Hematopoietic multipotent progenitor cell treated with erythropoietin and hydrocortisone succinate and interleukin-3 and kit ligand, for 15 days (in vitro differentiated cells): ENCODE measurements around the gene CD160.
"Not testable (repeated sequence)": the region's sequence is repeated elsewhere in the genome, so short reads cannot be mapped to it uniquely, and the experiment has no call there.

Source experiments
- DNase-seq: peaks from one replicate; pipeline ENCODE4 v3.0.0-alpha.2; 2015; ENCODE audit warnings: low spot score

Gene CD160

DNA sequence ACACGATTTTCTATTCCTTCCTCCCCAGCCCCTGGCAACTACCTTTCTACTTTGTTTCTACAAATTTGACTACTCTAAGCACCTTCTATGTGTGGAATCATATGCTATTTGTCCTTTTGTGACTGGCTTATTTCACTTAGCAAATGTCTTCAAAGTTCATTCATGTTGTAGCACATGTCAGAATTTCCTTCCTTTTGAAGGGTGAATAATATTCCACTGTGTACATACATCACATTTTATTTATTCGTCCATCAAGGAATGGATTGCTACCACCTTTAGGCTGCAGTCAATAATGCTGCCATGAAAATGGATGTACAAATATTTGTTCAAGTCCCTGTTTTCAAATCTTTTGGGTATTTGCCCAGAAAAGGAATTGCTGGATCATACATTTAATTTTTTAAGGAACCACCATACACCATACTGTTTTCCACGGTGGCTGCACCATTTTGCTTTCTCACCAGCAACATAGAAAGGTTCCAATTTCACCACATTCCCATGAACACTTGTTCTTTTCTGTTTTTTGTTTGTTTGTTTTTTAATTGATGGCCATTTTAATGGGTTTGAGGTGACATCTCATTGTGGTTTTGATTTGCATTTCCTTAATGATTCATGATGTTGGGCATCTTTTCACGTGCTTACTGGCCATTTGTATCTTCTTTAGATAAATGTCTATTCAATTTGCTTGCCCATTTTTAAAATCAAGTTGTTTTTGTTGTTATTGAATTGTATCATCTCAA lies 8.8 kb upstream of the CD160 start:
- no peak for DNase-seq

GRCh38 chr1:145711213-145711651 lies 8.1 kb upstream of the CD160 start:
- no peak for DNase-seq

DNA sequence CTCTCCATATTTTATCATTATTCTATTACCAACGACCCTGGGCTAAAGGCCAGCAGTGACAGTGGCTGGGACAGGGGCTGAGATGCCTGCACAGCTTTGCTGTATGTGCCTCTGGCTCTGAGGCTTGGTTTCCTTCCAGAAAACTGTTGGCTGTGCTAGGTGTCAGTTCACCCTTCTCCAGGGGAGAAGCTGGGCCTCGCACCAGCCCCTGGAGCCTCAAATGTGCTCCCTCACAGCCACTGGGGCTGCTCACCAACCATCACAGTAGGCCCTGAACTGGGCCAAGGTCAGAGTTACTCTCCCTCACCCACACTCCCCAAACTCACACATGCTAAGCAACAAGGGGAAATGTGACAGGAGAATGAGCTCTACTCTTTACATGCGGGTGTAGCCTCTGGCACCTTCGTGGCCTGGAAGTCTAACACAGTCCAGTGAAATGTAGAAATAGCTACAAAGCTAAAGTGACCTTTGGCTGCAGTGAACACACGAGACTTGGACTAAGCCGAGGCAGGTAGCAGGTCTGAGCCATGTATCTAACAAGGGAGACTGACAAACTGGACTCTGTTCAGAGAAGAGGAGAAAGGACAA lies 4.7 kb upstream of the CD160 start:
- DNase-seq: no peak

DNA sequence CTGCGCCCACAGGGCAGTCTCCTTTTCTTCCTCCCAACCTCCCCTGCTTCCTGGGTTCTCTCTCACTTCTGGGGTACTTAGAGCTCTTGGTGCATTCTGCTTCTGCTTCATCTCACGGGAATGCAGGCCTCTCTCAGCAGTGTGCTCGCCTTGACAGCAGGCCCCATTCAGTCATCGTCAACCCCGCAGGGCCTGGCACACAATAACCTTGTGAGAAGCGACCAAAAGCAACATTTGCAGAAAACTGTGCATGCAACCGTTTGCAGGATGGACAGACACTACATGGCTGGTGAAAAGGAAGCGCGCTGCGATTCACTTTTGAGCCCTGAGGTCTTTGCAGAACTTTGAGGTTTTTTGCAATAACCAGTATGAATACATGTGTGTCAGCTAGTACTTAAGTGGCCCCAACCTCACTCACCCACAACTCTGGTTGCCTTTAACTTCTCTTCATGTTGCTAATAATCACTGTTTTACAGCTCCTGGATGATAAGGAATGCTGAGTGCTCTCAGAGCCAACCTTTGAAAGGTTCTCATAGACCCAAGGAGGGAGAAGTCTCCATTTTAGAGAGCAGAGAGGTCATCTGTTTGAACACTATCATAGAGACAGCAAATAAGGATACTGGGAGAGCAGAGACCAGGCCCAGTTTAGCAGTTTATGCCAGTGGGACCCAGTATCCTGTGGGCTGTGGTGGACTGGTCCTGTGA lies 2.5 kb upstream of the CD160 start:
- no peak for DNase-seq

DNA sequence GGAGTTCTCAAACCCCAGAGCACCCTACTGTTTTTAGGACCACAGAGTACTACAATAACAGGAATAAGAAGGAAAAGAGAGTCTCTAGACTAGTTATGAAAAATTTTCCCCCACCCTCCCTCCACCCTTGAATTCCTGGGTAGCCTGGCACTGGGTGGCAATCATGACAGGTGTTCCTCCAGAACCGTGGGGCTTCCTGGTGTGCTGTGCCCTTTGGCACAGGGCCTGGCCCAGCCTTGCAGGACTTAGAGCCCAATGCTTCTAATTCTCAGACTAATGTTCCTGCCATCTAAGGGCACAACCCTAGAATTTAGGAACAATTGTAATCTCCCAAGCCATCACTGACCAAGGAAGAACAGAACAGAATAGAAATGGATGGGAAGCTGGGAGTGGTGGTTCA lies 1.5 kb upstream of the CD160 start:
- no peak for DNase-seq

- DNase-seq: not testable (repeated sequence)
These were observed 834 bp upstream of the CD160 start for GRCh38 chr1:145718465-145718864.

DNA sequence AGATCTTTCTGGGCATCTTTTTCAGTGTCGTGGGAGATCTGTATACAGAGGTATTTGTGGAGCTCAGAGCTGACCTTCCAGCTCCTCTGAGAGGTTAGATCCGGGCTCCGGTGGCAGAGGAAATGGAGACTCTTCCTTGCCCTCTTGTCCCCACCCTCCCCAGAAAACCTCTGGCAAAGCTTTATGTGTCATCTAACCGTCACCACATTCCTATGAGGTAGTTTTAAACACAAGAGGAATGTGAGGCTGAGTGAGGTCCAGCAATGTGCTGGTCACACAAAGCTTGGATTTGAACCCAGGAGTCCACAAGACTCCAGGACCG lies 1.2 kb downstream of the CD160 start:
- no peak for DNase-seq

GRCh38 chr1:145720878-145721671 lies 1.8 kb downstream of the CD160 start:
- peak; percentile 67 for DNase-seq

DNA sequence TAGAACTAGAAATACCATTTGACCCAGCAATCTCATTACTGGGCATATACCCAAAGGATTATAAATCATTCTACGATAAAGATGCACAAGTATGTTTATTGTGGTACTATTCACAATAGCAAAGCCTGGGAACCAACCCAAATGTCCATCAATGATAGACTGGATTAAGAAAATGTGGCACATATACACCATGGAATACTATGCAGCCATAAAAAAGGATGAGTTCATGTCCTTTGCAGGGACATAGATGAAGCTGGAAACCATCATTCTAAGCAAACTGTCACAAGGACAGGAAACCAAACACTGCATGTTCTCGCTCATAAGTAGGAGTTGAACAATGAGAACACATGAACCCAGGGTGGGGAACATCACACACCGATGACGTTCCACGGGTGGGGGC lies 6.9 kb downstream of the CD160 start:
- DNase-seq: not testable (repeated sequence)

GRCh38 chr1:145729196-145729595 lies 9.9 kb downstream of the CD160 start:
- no peak for DNase-seq

GRCh38 chr1:145729666-145730436 lies 10.6 kb downstream of the CD160 start:
- no peak for DNase-seq

DNA sequence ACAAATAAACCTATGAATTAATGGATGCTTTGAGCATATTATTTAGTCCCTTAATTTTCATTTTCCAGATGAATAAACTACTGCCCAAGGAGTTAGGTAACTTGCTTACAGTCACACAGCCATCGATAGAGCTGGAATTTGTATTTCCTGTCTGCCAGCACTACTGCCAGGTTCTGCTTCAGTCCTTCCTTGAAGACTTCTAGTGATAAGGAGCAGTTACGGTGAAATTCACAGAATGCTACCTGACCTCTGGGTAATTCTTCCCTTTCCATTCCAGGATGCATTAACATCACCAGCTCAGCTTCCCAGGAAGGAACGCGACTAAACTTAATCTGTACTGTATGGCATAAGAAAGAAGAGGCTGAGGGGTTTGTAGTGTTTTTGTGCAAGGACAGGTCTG lies 11.2 kb downstream of the CD160 start:
- no peak for DNase-seq

- DNase-seq: no peak
These were observed 11.6 kb downstream of the CD160 start for GRCh38 chr1:145730900-145731299.

DNA sequence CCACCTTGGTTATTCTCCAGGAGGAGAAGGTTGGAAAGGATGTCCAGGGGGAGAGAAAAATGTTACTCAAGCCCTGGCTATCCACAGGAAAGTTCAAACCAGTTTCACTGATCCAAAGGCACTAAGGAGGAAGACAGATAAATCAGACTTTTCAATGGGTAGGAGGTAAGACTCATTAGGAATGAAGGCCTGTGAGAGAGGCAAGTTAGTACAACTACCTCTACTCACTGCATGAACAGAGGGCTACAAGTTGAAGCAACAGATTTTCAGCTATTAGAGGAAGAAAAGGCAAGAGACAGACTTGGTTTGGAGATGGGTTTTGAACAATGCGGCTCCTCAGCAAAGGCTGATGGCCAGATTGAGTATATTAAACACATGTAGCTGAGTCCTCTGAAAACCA lies 16.9 kb downstream of the CD160 start:
- no peak for DNase-seq

DNA sequence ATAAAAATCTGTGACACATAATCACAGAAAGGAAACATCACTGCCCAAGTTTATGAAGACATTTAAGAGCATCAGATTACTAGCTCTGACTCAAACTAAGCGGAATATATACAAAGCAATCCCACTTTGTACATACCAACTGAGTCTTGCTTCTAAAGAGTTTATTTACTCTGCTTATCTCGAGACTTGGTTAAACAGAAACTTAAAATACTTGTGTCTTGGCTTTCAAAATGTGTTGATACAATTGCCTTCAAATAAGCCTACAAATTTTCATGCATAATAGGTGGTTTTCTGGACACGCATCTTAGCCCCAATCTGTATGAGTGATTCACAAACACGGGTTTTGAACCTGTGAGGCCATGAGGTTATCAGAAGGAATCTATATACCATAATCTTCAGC lies 21.0 kb downstream of the CD160 start:
- DNase-seq: no peak

DNA sequence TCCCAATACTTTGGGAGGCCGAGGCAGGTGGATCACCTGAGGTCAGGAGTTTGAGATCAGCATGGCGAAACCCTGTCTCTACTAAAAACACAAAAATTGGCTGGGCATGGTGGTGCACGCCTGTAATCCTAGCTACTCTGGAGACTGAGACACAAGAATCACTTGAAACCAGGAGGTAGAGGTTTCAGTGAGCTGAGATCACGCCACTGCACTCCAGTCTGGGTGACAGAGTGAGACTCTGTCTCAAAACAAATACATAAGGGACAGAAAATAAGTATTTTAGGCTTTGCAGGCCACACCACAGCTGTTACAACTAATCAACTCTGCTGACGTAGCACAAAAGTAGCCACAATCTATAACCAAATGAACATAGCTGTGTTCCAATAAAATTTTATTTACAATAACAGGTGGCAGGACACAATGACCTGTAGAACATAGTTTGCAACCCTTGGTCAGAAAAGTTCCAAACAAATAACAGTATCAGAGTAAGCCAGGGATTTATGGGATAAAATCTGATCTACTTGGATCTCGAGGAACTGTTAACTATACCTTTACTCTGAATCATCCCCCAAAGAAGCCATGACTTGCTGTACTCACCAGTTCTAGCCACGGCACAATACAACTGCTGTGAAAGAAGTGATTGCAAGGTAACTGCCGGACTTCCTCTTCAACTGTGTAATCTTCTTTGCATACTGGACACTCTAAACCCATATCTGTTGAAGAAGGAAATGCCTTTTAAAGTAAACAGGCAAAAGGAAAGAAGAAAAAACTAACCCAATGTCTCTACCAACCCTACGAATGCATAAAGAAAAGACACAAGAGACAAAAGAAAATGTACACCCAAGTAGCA lies 28.3 kb downstream of the CD160 start:
- DNase-seq: no peak

- DNase-seq: no peak
These were observed 31.1 kb downstream of the CD160 start for GRCh38 chr1:145750426-145750825.

GRCh38 chr1:145751491-145752037 lies 32.3 kb downstream of the CD160 start:
- no peak for DNase-seq

DNA sequence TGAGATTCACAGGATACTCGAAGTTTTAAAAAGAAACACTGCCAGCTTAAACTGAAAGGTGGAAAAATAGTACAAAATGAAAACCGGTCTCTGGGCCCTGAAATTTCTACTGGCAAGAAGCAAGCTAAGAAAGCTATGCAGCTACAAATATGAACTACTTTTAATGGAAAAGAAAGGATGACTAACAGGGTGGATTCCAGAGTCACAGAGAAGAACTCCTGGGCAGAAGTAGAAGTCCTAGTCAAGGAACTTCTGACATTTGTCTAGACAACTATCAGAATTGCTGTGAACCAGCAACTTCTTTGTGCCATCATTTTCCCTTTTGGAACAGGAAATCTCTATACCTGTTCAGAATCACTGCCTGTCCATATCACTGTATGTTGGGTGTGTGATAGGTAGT lies 38.1 kb downstream of the CD160 start:
- DNase-seq: no peak

- no peak for DNase-seq
These were observed 38.8 kb downstream of the CD160 start for GRCh38 chr1:145758116-145758515.

DNA sequence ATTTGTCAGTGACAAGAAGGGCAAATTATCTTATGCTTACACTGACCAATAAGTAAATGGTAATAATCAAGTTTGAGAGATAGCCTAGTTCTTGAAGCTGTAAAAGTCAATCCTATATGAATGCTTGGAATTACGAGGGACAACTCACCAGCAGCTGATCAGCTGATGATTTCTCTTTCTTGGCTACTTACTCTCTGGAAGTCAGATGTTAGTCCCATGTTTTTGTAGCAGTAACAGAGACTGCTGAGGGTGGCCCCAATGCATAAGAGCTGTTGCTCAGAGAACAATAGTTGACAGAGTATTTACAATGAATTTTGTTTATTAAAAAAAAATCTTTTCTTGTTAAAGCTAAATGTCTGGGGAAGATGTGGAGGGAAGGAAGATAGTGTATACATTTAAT lies 39.3 kb downstream of the CD160 start:
- no peak for DNase-seq
